Activated CD4-positive, alpha-beta memory T cell treated with anti-CD3 and anti-CD28 coated beads for 36 hours (primary cell): ENCODE data around the gene RBM44. TPM values are rescaled to one million over a fixed set of nuclear protein-coding genes. Genes with fewer than 3 reads are reported as not detected.
A peak's percentile ranks its signal among the peaks of the same experiment; 100 is the strongest.
"Not testable (repeated sequence)": the region's sequence is repeated elsewhere in the genome, so short reads cannot be mapped to it uniquely, and the experiment has no call there.

ENCODE experiments used
- CTCF ChIA-PET: fragments of 350-600 bp; sonication (Branson Sonifier 250); formaldehyde crosslinking; loops from one replicate; lab custom pipeline; 2021; ENCODE audit warnings: antibody characterized with exemption, inconsistent platforms; lab: Charles Lee
- POLR2A ChIA-PET: fragments of 350-600 bp; sonication (Branson Sonifier 250); formaldehyde crosslinking; loops from one replicate; lab custom pipeline; 2021; ENCODE audit warnings: antibody characterized with exemption; lab: Charles Lee
- DNase-seq: peaks from one replicate; pipeline ENCODE4 v3.0.0-alpha.2; 2020
- H3K27ac Mint-ChIP-seq: one replicate; pipeline ENCODE4 v1.8.0; 2021; ENCODE audit warnings: mixed read lengths
- H3K27me3 Mint-ChIP-seq: one replicate; pipeline ENCODE4 v1.8.0; 2021; ENCODE audit warnings: mixed read lengths
- H3K36me3 Mint-ChIP-seq: one replicate; pipeline ENCODE4 v1.8.0; 2021; ENCODE audit warnings: mixed read lengths
- H3K4me1 Mint-ChIP-seq: one replicate; pipeline ENCODE4 v1.8.0; 2021; ENCODE audit warnings: low read depth, mixed read lengths
- H3K4me3 Mint-ChIP-seq: one replicate; pipeline ENCODE4 v1.8.0; 2021; ENCODE audit warnings: mild to moderate bottlenecking, mixed read lengths
- H3K9me3 Mint-ChIP-seq: one replicate; pipeline ENCODE4 v1.8.0; 2021; ENCODE audit warnings: mixed read lengths
- intact Hi-C: fragments of 100-400 bp; cut with micrococcal nuclease; formaldehyde crosslinking; loops from one replicate; pipeline ENCODE4 v1.15.1; 2023
- total RNA-seq, 2 experiments: library from RNA; stranded (reverse); gene quantifications; one replicate each; pipeline ENCODE4 v1.2.3, GENCODE V29; 2021

Gene RBM44, protein sequence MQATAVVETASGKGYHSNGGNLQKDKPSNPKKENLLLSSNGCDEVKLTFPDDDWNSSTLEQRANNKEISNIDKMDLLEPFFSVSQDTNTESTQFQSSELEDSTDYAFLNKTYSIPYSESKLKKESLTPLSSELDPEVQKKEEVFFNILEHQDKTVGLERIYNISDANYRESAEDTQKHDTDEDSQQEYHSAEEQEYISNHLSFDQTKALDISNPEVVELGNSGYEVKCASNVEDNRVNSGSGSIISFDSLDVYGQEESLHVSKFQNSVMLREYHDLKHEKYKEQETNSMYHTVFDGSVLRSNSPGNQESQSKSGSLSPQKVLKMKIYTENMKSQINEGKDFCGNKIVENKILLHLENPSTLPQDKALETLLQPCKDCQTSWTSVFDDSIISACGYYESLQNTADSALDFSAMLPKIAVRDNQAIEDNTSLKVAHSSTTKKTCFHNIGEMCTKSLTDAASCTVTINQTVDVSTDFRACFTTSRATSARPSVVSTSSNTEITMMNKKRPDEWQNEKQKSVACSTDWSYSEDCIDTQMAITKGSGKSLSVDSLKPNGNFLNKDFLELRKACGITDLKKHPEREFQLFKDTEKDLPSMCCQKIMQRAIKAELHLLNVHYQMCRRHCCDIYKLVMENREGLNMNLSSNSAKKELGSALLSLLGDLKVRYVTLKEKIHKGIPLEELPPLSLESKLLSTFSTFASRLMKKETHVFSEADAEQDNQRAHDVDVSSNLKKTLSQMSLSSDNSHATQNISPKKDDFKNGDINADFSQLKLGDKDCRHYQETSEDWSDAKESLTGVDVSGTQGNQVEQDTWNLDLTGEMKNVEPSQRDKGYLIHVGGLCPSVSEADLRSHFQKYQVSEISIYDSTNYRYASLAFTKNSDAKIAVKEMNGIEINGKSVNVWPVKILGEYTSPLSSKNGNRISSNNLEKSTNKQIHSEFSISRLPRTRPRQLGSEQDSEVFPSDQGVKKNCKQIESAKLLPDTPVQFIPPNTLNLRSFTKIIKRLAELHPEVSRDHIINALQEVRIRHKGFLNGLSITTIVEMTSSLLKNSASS
- total RNA-seq: under 1 TPM; 0.69 to 0.75 TPM

- DNase-seq: no peak
- ChIA-PET CTCF (no interaction called here), POLR2A (no interaction called here)
- no peaks in the 10 kb centered on the region for H3K27me3 Mint-ChIP-seq
- H3K4me1 Mint-ChIP-seq: no peaks in the 10 kb centered on the region
- no peak within 1 kb of the TSS for H3K27ac Mint-ChIP-seq
- H3K9me3 Mint-ChIP-seq: peaks cover 9% of the 10 kb centered on the region
- no peak within 1 kb of the TSS for H3K4me3 Mint-ChIP-seq
- intact Hi-C loops: no loop called here
- H3K36me3 Mint-ChIP-seq: peaks cover 8% of the 10 kb centered on the region
Observed at GRCh38 chr2:237798236-237799059, at the start of gene RBM44. TSS of gene RBM44 (plus strand) at chr2:237798779. CDS start at chr2:237813610, 14,831 bp downstream.

GRCh38 chr2:237749002-237749401 lies 49.6 kb upstream of the RBM44 start:
- Mint-ChIP-seq H3K9me3 (no peaks in the 10 kb centered on the region), H3K4me1 (peaks cover 28% of the 10 kb centered on the region), H3K4me3 (no peak overlapping the region), H3K27ac (no peak overlapping the region), H3K27me3 (no peaks in the 10 kb centered on the region), H3K36me3 (peaks cover 53% of the 10 kb centered on the region)
- ChIA-PET POLR2A (no interaction called here), CTCF (interaction anchor here (0.8 to 5.2 kb wide), 2 partner anchors 174 to 236 kb away, joined by 3 to 27 read pairs; no protein-coding TSS in a partner anchor)
- no peak for DNase-seq
- intact Hi-C loops: no loop called here

DNA sequence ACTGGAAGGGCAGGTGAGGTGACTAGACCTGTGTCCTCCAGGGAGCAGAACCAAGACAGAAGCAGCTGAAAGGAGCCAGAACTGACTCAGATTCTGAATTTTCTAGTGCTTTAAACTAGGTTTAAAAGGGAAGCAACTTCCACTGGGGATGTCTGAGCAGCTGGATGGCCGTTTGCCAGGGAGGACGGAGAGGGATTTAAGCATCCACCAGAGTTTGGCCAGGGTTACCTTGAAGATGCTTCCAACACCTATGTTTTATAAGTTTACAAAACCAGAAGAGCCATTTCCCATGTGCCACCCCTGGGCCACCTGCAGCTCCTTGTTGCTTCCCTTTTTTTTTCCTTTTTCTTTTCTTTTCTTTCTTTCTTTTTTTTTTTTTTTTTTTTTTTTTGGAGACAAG lies 48.6 kb upstream of the RBM44 start:
- H3K9me3 Mint-ChIP-seq: no peaks in the 10 kb centered on the region
- H3K27ac Mint-ChIP-seq: no peak overlapping the region
- H3K36me3 Mint-ChIP-seq: peaks cover 56% of the 10 kb centered on the region
- no peak overlapping the region for H3K4me3 Mint-ChIP-seq
- H3K27me3 Mint-ChIP-seq: no peaks in the 10 kb centered on the region
- ChIA-PET CTCF (interaction anchor here (0.8 to 1.4 kb wide), 3 partner anchors 77 to 178 kb away, joined by 3 to 5 read pairs (median 3); no protein-coding TSS in a partner anchor), POLR2A (no interaction called here)
- intact Hi-C loops: no loop called here
- no peak for DNase-seq
- peaks cover 23% of the 10 kb centered on the region for H3K4me1 Mint-ChIP-seq

DNA sequence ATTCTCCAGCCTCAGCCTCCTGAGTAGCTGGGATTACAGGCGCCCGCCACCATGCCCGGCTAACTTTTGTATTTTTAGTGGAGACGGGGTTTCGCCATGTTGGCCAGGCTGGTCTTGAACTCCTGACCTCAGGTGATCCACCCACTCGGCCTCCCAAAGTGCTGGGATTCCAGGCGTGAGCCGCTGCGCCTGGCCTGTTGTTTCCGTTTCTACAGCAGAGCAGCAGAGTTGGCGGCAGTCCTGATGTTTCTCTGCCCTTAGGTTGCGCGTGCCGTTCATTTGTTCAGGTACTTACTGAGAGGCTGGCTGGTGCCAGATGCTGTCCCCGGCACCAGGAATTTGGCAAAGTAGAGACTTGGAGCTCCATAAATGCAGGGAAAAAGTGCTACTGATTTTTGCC lies 48.1 kb upstream of the RBM44 start:
- H3K9me3 Mint-ChIP-seq, POLR2A ChIA-PET, H3K27ac Mint-ChIP-seq, H3K4me3 Mint-ChIP-seq, H3K27me3 Mint-ChIP-seq, intact Hi-C loops, DNase-seq: not testable (repeated sequence)
- Mint-ChIP-seq H3K4me1 (peaks cover 20% of the 10 kb centered on the region), H3K36me3 (peaks cover 54% of the 10 kb centered on the region)
- CTCF ChIA-PET: interaction anchor here (1.2 to 1.4 kb wide), 2 partner anchors 77 to 179 kb away, joined by 3 to 5 read pairs; no protein-coding TSS in a partner anchor

DNA sequence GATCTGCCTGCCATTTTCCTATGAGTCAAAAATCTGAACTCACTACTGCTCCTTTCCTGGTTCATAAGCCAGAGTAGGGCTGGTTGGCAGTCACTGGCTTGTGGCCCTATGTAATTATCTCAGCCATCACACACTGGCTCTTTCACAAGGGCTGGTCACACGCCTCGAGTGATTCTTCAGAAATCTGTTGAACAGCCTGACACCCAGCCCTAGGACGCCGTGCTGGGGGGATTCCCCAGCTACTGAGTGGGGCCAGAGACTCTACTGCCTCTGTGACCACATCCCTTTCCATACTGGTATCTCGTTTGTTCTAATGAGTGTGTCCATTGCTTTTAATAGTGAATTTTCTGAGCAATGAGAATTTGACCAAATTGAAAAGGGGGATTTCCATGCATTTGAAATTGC lies 45.8 kb upstream of the RBM44 start:
- intact Hi-C loops: no loop called here
- Mint-ChIP-seq H3K27ac (peak overlapping the region; percentile 53), H3K4me3 (no peak overlapping the region), H3K4me1 (peaks cover 20% of the 10 kb centered on the region), H3K9me3 (no peaks in the 10 kb centered on the region), H3K27me3 (no peaks in the 10 kb centered on the region), H3K36me3 (peaks cover 64% of the 10 kb centered on the region)
- DNase-seq: peak; percentile 65
- CTCF ChIA-PET: interaction anchor here (0.6 to 2.3 kb wide), 3 partner anchors 8 to 240 kb away, joined by 3 to 18 read pairs (median 4); no protein-coding TSS in a partner anchor
- POLR2A ChIA-PET: no interaction called here

- POLR2A ChIA-PET: no interaction called here
Observed at GRCh38 chr2:237754182-237754581, 44.4 kb upstream of the RBM44 start.

GRCh38 chr2:237754626-237755248 lies 43.8 kb upstream of the RBM44 start:
- intact Hi-C loops: no loop called here
- H3K27me3 Mint-ChIP-seq: no peaks in the 10 kb centered on the region
- DNase-seq: no peak
- no peak overlapping the region for H3K27ac Mint-ChIP-seq
- peaks cover 20% of the 10 kb centered on the region for H3K4me1 Mint-ChIP-seq
- ChIA-PET CTCF (interaction anchor here (1.4 to 2.4 kb wide), 3 partner anchors 10 to 82 kb away, joined by 3 to 18 read pairs (median 16); no protein-coding TSS in a partner anchor), POLR2A (no interaction called here)
- H3K4me3 Mint-ChIP-seq: no peak overlapping the region
- peaks cover 55% of the 10 kb centered on the region for H3K36me3 Mint-ChIP-seq
- no peaks in the 10 kb centered on the region for H3K9me3 Mint-ChIP-seq

More at GRCh38 chr2:237754182-237754581, 44.4 kb upstream of the RBM44 start:
- CTCF ChIA-PET: interaction anchor here (1.4 to 2.4 kb wide), 3 partner anchors 9 to 81 kb away, joined by 3 to 18 read pairs (median 16); no protein-coding TSS in a partner anchor
- intact Hi-C loops: no loop called here
- no peak for DNase-seq
- Mint-ChIP-seq H3K4me3 (no peak overlapping the region), H3K36me3 (peaks cover 60% of the 10 kb centered on the region), H3K4me1 (peaks cover 20% of the 10 kb centered on the region), H3K27ac (no peak overlapping the region), H3K27me3 (no peaks in the 10 kb centered on the region), H3K9me3 (no peaks in the 10 kb centered on the region)

GRCh38 chr2:237757616-237758015 lies 41.0 kb upstream of the RBM44 start:
- H3K4me1 Mint-ChIP-seq: peaks cover 6% of the 10 kb centered on the region
- no peak overlapping the region for H3K4me3 Mint-ChIP-seq
- POLR2A ChIA-PET: no interaction called here
- H3K27me3 Mint-ChIP-seq: no peaks in the 10 kb centered on the region
- intact Hi-C loops: no loop called here
- CTCF ChIA-PET: interaction anchor here (1.4 kb wide), 1 partner anchor 12 kb away, joined by 3 read pairs; no protein-coding TSS in a partner anchor
- H3K27ac Mint-ChIP-seq: no peak overlapping the region
- no peaks in the 10 kb centered on the region for H3K9me3 Mint-ChIP-seq
- H3K36me3 Mint-ChIP-seq: peaks cover 60% of the 10 kb centered on the region
- DNase-seq: no peak

- H3K9me3 Mint-ChIP-seq: no peaks in the 10 kb centered on the region
Observed at GRCh38 chr2:237758185-237758584, 40.4 kb upstream of the RBM44 start.

GRCh38 chr2:237759176-237759575 lies 39.4 kb upstream of the RBM44 start:
- Mint-ChIP-seq H3K36me3 (peaks cover 61% of the 10 kb centered on the region), H3K27me3 (no peaks in the 10 kb centered on the region), H3K27ac (no peak overlapping the region), H3K4me1 (no peaks in the 10 kb centered on the region), H3K9me3 (no peaks in the 10 kb centered on the region), H3K4me3 (no peak overlapping the region)
- no peak for DNase-seq
- CTCF ChIA-PET: no interaction called here
- intact Hi-C loops: no loop called here
- POLR2A ChIA-PET: no interaction called here

More at GRCh38 chr2:237758185-237758584, 40.4 kb upstream of the RBM44 start:
- DNase-seq: no peak
- Mint-ChIP-seq H3K4me1 (peaks cover under 1% of the 10 kb centered on the region), H3K4me3 (no peak overlapping the region), H3K27me3 (no peaks in the 10 kb centered on the region), H3K27ac (no peak overlapping the region), H3K36me3 (peaks cover 59% of the 10 kb centered on the region)
- POLR2A ChIA-PET: no interaction called here
- intact Hi-C loops: no loop called here
- CTCF ChIA-PET: interaction anchor here (1.4 kb wide), 1 partner anchor 13 kb away, joined by 3 read pairs; no protein-coding TSS in a partner anchor
